AG08395 (cell line): ENCODE results near the gene POU6F1.

Source experiments
- DNase-seq: peaks from one replicate; pipeline ENCODE4 v3.0.0; 2012; ENCODE audit warnings: mixed read lengths, low spot score

The POU6F1 gene

DNA sequence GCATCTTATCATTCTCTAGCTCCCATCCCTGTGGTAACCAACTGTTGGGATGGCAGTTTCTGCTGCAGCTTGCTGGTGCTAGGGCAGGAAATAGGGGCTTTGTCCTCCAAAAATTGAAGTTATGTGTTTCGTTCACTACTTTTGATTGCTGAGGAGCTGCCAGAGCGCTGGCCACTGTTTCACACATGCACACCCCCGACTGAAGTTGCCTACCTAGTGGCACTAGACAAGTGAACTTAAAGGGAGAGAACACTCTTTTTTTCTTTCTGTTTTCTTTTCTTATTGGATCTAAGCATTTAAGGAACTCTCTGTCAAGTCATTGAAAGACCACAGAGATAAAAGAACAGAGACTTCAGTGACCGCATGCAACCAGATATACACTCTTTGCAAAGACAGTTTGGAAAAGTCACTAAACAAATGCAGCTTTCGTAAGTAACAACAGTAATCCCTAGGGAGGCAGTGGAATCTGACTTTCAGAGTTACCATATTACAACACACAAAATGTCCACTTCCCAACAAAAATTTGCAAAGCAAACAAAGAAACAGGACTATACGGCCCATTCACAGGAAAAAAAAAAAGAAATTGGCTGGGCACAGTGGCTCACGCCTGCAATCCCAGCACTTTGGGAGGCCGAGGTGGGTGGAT is 56.9 kb downstream of the POU6F1 start:
- DNase-seq, result no peak

- no peak for DNase-seq
Measured at GRCh38 chr12:51156245-51156765, 61.6 kb downstream of the POU6F1 start.

DNA sequence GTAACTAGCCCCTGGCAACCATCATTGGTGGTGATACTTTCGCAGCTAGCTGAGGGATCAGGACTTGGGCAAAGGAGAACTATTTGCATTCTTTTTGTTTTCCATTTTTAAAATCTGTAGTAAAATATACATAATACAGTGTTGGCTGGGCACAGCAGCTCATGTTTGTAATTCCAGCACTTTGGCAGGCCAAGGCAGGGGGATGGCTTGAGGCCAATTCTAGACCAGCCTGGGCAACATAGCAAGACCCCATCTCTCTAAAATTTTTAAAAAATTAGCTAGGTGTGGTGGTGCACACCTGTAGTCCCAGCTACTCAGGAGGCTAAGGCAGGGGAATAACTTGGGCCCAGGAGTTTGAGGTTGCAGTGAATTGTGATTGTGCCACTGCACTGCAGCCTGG is 64.9 kb downstream of the POU6F1 start:
- DNase-seq, result no peak

DNA sequence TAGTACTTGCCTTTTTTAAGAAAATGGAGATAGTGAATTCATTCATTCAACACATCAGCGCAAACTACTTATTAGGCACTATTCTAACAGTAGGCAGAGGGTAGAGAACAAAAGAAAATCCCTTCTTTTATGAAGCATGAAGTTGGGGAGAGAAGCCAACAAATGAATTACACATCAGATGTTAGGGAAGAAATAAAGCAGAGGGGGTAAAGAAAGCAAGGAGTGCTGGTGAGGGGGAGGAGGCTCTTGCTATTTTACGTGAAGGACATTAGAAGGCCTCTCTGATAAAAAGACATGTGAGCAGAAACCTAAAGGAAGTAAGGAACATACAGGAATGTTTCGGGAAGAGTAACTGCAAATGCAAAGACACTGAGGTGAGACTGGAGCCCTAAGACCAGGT is 67.1 kb downstream of the POU6F1 start:
- DNase-seq, result no peak

DNA sequence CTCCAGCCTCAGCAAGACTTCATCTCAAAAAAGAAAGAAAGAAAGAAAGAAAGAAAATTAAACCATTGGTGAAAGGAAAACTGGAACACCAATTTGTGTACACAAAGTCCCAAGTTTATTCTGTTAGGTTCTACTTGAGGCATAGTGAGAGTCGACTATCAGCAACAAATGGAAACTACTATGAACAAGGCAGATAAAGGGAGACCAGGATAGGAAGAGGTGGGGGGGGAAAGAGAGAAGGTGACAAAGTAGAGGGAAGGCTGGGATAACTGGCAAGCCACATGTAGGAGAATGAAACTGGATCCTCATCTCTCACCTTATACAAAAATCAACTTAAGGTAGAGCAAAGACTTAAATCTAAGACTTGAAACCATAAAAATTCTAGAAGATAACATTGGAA is 70.6 kb downstream of the POU6F1 start:
- no peak for DNase-seq

DNA sequence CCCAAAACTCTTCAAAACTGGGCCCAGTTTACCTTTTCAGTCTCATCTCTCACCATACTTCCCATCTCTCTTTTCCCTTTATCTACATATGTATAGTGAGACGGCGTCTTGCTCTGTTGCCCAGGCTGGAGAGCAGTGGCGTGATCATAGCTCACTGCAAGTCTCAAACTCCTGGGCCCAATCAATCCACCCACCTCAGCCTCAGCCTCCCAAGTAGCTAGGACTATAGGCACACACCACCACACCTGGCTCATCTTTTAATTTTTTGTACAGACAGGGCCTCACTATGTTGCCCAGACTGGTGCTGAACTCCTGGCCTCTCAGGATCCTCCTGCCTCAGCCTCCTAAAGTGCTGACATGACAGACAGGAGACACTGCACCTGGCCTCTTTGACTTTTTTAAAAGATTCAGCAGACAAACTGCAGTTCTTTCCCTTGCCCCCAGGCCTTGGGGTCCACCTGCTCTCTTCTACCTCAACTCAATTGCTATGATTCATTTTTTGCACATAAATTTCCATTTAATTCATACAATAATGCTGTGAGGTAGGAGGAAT is 78.5 kb downstream of the POU6F1 start:
- no peak for DNase-seq
